Neuronal stem cell (in vitro differentiated cells): Measurements from ENCODE around the gene THSD4.
A peak's percentile ranks its signal among the peaks of the same experiment; 100 is the strongest.

Experiments
- DNase-seq: peaks from one replicate; pipeline ENCODE4 v3.0.0-alpha.2; 2013; ENCODE audit warnings: low spot score
- H2AFZ ChIP-seq: one replicate; pipeline ENCODE4 v1.6.1; 2013; ENCODE audit warnings: mild to moderate bottlenecking, low read length, inconsistent platforms
- H2AK5ac ChIP-seq: 2 replicates; pipeline ENCODE4 v1.6.1; 2013; ENCODE audit warnings: low read depth, mild to moderate bottlenecking, inconsistent platforms, low read length, moderate library complexity, mixed read lengths
- H2BK120ac ChIP-seq: 2 replicates; pipeline ENCODE4 v1.6.1; 2013; ENCODE audit warnings: low read depth, mild to moderate bottlenecking, inconsistent platforms, low read length, moderate library complexity, mixed read lengths
- H2BK12ac ChIP-seq: one replicate; pipeline ENCODE4 v1.6.1; 2013; ENCODE audit warnings: low read length, inconsistent platforms
- H2BK15ac ChIP-seq: 2 replicates; pipeline ENCODE4 v1.6.1; 2013; ENCODE audit warnings: mild to moderate bottlenecking, low read length, inconsistent platforms, mixed read lengths
- H2BK5ac ChIP-seq: one replicate; pipeline ENCODE4 v1.6.1; 2013; ENCODE audit warnings: inconsistent platforms, mild to moderate bottlenecking, low read length, moderate library complexity
- H3K14ac ChIP-seq: one replicate; pipeline ENCODE4 v1.6.1; 2013; ENCODE audit warnings: low read length, inconsistent platforms
- H3K18ac ChIP-seq: 2 replicates; pipeline ENCODE4 v1.6.1; 2013; ENCODE audit warnings: low read length, inconsistent platforms
- H3K23ac ChIP-seq: 2 replicates; pipeline ENCODE4 v1.6.1; 2013; ENCODE audit warnings: low read depth, mild to moderate bottlenecking, mixed read lengths, low read length, inconsistent platforms; ENCODE audit not compliant: poor library complexity
- H3K27ac ChIP-seq: replicated peaks from 3 replicates; pipeline ENCODE4 v1.5.1; 2013; ENCODE audit warnings: low read length, inconsistent platforms
- H3K27me3 ChIP-seq, 3 experiments: 2 replicates each; pipeline ENCODE4 v1.6.1; 2013; ENCODE audit warnings: low read length in 3 of 3, mild to moderate bottlenecking in 2 of 3, inconsistent platforms in 1 of 3, low read depth in 1 of 3, mixed read lengths in 1 of 3, moderate library complexity in 1 of 3; ENCODE audit not compliant: control insufficient read depth in 3 of 3, insufficient read depth in 3 of 3
- H3K36me3 ChIP-seq, 2 donors: replicated peaks in 1 of 2; 2 replicates each; pipeline ENCODE4 v1.6.1; 2013; ENCODE audit warnings: low read length in 2 of 2; ENCODE audit not compliant: control insufficient read depth in 2 of 2, insufficient read depth in 2 of 2
- H3K4ac ChIP-seq: 2 replicates; pipeline ENCODE4 v1.6.1; 2013; ENCODE audit warnings: inconsistent platforms, mild to moderate bottlenecking, low read length, moderate library complexity
- H3K4me1 ChIP-seq, 2 donors: 1 replicate in 1 of 2; 2 replicates in 1 of 2; pipeline ENCODE4 v1.6.1; 2013; ENCODE audit warnings: low read length in 2 of 2, low read depth in 1 of 2; ENCODE audit not compliant: control insufficient read depth in 2 of 2, insufficient read depth in 1 of 2
- H3K4me2 ChIP-seq: one replicate; pipeline ENCODE4 v1.6.1; 2013; ENCODE audit warnings: mild to moderate bottlenecking, low read length, inconsistent platforms; ENCODE audit not compliant: insufficient read depth, poor library complexity, severe bottlenecking
- H3K4me3 ChIP-seq, 2 donors: 2 replicates each; pipeline ENCODE4 v1.5.1; 2013; ENCODE audit warnings: low read length in 2 of 2, mild to moderate bottlenecking in 2 of 2, inconsistent platforms in 1 of 2, moderate library complexity in 1 of 2
- H3K79me1 ChIP-seq: one replicate; pipeline ENCODE4 v1.6.1; 2013; ENCODE audit warnings: low read depth, mild to moderate bottlenecking, inconsistent platforms, low read length, moderate library complexity
- H3K9ac ChIP-seq: one replicate; pipeline ENCODE4 v1.6.1; 2013; ENCODE audit warnings: mild to moderate bottlenecking, low read depth, low read length, inconsistent platforms; ENCODE audit not compliant: poor library complexity
- H3K9me3 ChIP-seq, 2 donors: replicated peaks in 1 of 2; 2 replicates each; pipeline versions ENCODE3 to v1.6.1; 2013; ENCODE audit warnings: low read length in 2 of 2, mild to moderate bottlenecking in 2 of 2, inconsistent platforms in 1 of 2, low read depth in 1 of 2, mixed read lengths in 1 of 2, moderate library complexity in 1 of 2; ENCODE audit not compliant: control insufficient read depth in 2 of 2, insufficient read depth in 1 of 2
- H4K8ac ChIP-seq: one replicate; pipeline ENCODE4 v1.6.1; 2013; ENCODE audit warnings: low read depth, mild to moderate bottlenecking, inconsistent platforms, low read length, moderate library complexity
- H4K91ac ChIP-seq: one replicate; pipeline ENCODE4 v1.6.1; 2013; ENCODE audit warnings: low read length, low read depth, mild to moderate bottlenecking, inconsistent platforms; ENCODE audit not compliant: poor library complexity
- WGBS, 2 donors: extraction: QIAGEN DNeasy Blood & Tissue Kit; methylation state at CpG; one replicate each; pipeline ENCODE4 v1.1.7; 2013; ENCODE audit warnings: missing lambda C conversion rate in 2 of 2, mixed read lengths in 1 of 2; ENCODE audit not compliant: insufficient read length in 2 of 2, insufficient replicate concordance in 1 of 2; ENCODE audit errors: extremely low coverage in 2 of 2; 5-methylcytosine and 5-hydroxymethylcytosine counted together

The THSD4 gene

DNA sequence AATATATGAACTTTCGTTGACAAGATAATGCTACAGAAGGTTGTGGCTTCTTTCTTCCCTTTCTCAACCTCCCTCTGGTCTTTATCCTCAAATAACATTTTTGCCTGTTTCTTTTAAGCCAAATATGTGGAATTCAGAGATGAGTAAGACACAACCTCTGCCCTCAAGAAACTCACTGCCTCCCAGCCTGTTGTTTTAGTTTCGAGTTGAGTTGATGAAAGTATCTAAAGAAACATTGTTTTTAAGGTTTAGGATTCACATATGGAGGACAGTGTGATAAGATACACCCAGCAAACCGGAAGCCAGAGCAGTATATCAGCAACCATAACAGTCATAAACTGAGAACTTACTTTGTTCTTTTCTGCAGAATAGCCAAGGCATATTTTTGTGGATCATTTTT is 218.6 kb downstream of the THSD4 start:
- Histone ChIP-seq H4K8ac (no peak overlapping the region), H2BK15ac (no peak overlapping the region), H2BK5ac (no peak overlapping the region), H2AK5ac (no peak overlapping the region), H2AFZ (no peak overlapping the region), H3K4me1 (peaks cover 0 to 4% of the 10 kb centered on the region in 2 donors), H3K79me1 (no peaks in the 10 kb centered on the region), H3K36me3 (no peaks in the 10 kb centered on the region), H3K27ac (no peak overlapping the region), H4K91ac (no peak overlapping the region), H3K4ac (no peak overlapping the region), H3K14ac (no peak overlapping the region), H3K18ac (no peak overlapping the region), H3K4me2 (no peak overlapping the region), H2BK12ac (no peak overlapping the region), H3K27me3 (peaks cover 0 to 3% (median 0%) of the 10 kb centered on the region in 3 experiments), H3K9ac (no peak overlapping the region), H2BK120ac (no peak overlapping the region), H3K23ac (no peak overlapping the region), H3K9me3 (no peaks in the 10 kb centered on the region), H3K4me3 (no peak overlapping the region)
- no peak for DNase-seq
- WGBS, 2 donors: no CpG with 5 or more reads among the region's 3 CpGs

- Histone ChIP-seq H3K36me3 (no peaks in the 10 kb centered on the region), H2BK15ac (no peak overlapping the region), H2AK5ac (no peak overlapping the region), H3K9me3 (no peaks in the 10 kb centered on the region), H3K27me3 (peaks cover 0 to 3% (median 0%) of the 10 kb centered on the region in 3 experiments), H2BK12ac (no peak overlapping the region), H3K4me1 (peaks cover 0 to 5% of the 10 kb centered on the region in 2 donors), H3K4ac (no peak overlapping the region), H2BK5ac (no peak overlapping the region), H3K27ac (no peak overlapping the region), H4K91ac (no peak overlapping the region), H2AFZ (no peak overlapping the region), H3K18ac (peak overlapping the region; percentile 42), H2BK120ac (no peak overlapping the region), H3K4me2 (no peak overlapping the region), H4K8ac (no peak overlapping the region), H3K79me1 (no peaks in the 10 kb centered on the region), H3K4me3 (no peak overlapping the region), H3K14ac (no peak overlapping the region), H3K23ac (no peak overlapping the region), H3K9ac (no peak overlapping the region)
- no CpG with 5 or more reads among the region's 2 CpGs for WGBS, 2 donors
- DNase-seq: no peak
Measured at GRCh38 chr15:71334434-71334833, 219.2 kb downstream of the THSD4 start.

DNA sequence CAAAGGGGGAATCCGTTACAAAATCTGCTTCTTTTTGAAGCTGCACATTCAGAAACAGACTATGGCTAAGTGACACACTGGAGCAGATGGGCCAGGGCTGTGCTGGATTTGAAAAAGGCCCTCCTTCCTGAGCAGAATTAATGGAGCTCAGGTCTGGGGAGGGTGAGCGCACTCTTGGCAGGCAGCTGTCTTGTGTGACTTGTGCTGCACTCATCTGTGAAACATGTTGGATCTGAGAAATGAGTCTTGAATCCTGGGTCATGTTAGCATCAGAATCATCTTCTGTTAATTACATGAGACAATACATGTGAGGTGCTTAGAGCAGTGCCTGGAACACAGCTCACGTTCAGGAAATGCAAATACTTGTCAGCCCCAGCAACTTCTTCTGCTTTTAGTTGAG is 219.6 kb downstream of the THSD4 start:
- Histone ChIP-seq H3K14ac (no peak overlapping the region), H3K27ac (no peak overlapping the region), H3K9ac (no peak overlapping the region), H2AFZ (no peak overlapping the region), H3K18ac (no peak overlapping the region), H3K23ac (no peak overlapping the region), H2BK5ac (no peak overlapping the region), H3K4me3 (no peak overlapping the region), H2BK120ac (no peak overlapping the region), H4K8ac (no peak overlapping the region), H2BK15ac (no peak overlapping the region), H3K4ac (no peak overlapping the region), H4K91ac (no peak overlapping the region), H2BK12ac (no peak overlapping the region), H3K79me1 (no peaks in the 10 kb centered on the region), H2AK5ac (no peak overlapping the region), H3K4me1 (peaks cover 0 to 5% of the 10 kb centered on the region in 2 donors), H3K27me3 (peaks cover 0 to 3% (median 0%) of the 10 kb centered on the region in 3 experiments), H3K4me2 (no peak overlapping the region), H3K36me3 (no peaks in the 10 kb centered on the region), H3K9me3 (no peaks in the 10 kb centered on the region)
- DNase-seq: no peak
- WGBS, 2 donors: no CpG with 5 or more reads among the region's 3 CpGs

DNA sequence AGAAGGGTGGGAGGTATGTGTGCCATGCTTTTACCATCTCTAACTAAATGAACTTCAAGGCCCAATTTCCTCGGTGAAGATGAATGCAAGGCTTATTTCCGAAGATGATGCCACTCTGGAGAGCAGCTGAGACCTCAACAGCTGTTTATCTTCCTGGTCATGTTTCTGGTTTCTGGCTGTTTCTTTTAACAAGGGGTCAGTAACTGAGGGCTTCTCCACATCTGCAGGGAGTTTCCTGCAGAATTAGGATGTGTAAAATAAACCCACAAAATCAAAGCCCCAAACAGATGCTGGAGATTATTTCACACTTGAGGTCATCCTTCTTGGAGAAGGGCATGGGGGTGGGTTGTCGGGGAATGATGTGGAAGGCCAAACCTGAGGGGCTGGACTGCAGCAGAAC is 220.3 kb downstream of the THSD4 start:
- no peak overlapping the region for H2BK5ac ChIP-seq
- no peak overlapping the region for H3K27ac ChIP-seq
- H2BK15ac ChIP-seq: no peak overlapping the region
- H3K4me1 ChIP-seq: peaks cover 0 to 5% of the 10 kb centered on the region in 2 donors
- H3K4me3 ChIP-seq: no peak overlapping the region
- no peak overlapping the region for H2BK120ac ChIP-seq
- H3K4ac ChIP-seq: no peak overlapping the region
- H3K9ac ChIP-seq: no peak overlapping the region
- no peak overlapping the region for H2BK12ac ChIP-seq
- no peak overlapping the region for H4K91ac ChIP-seq
- no peak overlapping the region for H2AFZ ChIP-seq
- no peak overlapping the region for H4K8ac ChIP-seq
- no peak overlapping the region for H3K18ac ChIP-seq
- no peak overlapping the region for H3K14ac ChIP-seq
- no peaks in the 10 kb centered on the region for H3K36me3 ChIP-seq
- DNase-seq: no peak
- no peak overlapping the region for H2AK5ac ChIP-seq
- WGBS, 2 donors: no CpG with 5 or more reads among the region's 3 CpGs
- no peaks in the 10 kb centered on the region for H3K9me3 ChIP-seq
- H3K27me3 ChIP-seq: peaks cover 0 to 3% (median 0%) of the 10 kb centered on the region in 3 experiments
- no peaks in the 10 kb centered on the region for H3K79me1 ChIP-seq
- no peak overlapping the region for H3K23ac ChIP-seq
- no peak overlapping the region for H3K4me2 ChIP-seq
